ENCODE results near the gene SIMC1. TPM values are rescaled to one million over a fixed set of nuclear protein-coding genes. Genes with fewer than 3 reads are reported as not detected.
A peak's percentile ranks its signal among the peaks of the same experiment; 100 is the strongest.
"Not testable (repeated sequence)": the region's sequence is repeated elsewhere in the genome, so short reads cannot be mapped to it uniquely, and the experiment has no call there.

Gene SIMC1
- total RNA-seq, 1 experiment from 2014 or later = 25.4 TPM

GRCh38 chr5:176260682-176261081 is 22.5 kb downstream of the SIMC1 start:
- BruUV-seq (replicated peaks); intact Hi-C loops (cut with micrococcal nuclease); POLR2A ChIA-PET; H3K27me3 Mint-ChIP-seq (ENCODE audit: insufficient read depth, unreplicated experiment); H3K4me1 Mint-ChIP-seq (ENCODE audit: insufficient read depth, unreplicated experiment); DNase-seq (ENCODE audit: unreplicated experiment); CTCF ChIA-PET; H3K9me3 Mint-ChIP-seq (ENCODE audit: unreplicated experiment); H3K27ac Mint-ChIP-seq (ENCODE audit: low read depth, unreplicated experiment); H3K4me3 Mint-ChIP-seq (ENCODE audit: unreplicated experiment); H3K36me3 Mint-ChIP-seq (ENCODE audit: insufficient read depth, unreplicated experiment): not testable (repeated sequence)

GRCh38 chr5:176266448-176266847 is 28.2 kb downstream of the SIMC1 start:
- intact Hi-C loops (cut with micrococcal nuclease); H3K36me3 Mint-ChIP-seq (ENCODE audit: insufficient read depth, unreplicated experiment); H3K9me3 Mint-ChIP-seq (ENCODE audit: unreplicated experiment); H3K4me1 Mint-ChIP-seq (ENCODE audit: insufficient read depth, unreplicated experiment); H3K27ac Mint-ChIP-seq (ENCODE audit: low read depth, unreplicated experiment); POLR2A ChIA-PET; BruUV-seq (replicated peaks); CTCF ChIA-PET; DNase-seq (ENCODE audit: unreplicated experiment); H3K4me3 Mint-ChIP-seq (ENCODE audit: unreplicated experiment); H3K27me3 Mint-ChIP-seq (ENCODE audit: insufficient read depth, unreplicated experiment): not testable (repeated sequence)

GRCh38 chr5:176289018-176289417 is 50.8 kb downstream of the SIMC1 start:
- DNase-seq (ENCODE audit: unreplicated experiment); H3K36me3 Mint-ChIP-seq (ENCODE audit: insufficient read depth, unreplicated experiment); H3K4me3 Mint-ChIP-seq (ENCODE audit: unreplicated experiment); H3K4me1 Mint-ChIP-seq (ENCODE audit: insufficient read depth, unreplicated experiment); H3K9me3 Mint-ChIP-seq (ENCODE audit: unreplicated experiment); CTCF ChIA-PET; intact Hi-C loops (cut with micrococcal nuclease); H3K27ac Mint-ChIP-seq (ENCODE audit: low read depth, unreplicated experiment); POLR2A ChIA-PET; H3K27me3 Mint-ChIP-seq (ENCODE audit: insufficient read depth, unreplicated experiment); BruUV-seq (replicated peaks): not testable (repeated sequence)

- intact Hi-C loops (cut with micrococcal nuclease); H3K9me3 Mint-ChIP-seq (ENCODE audit: unreplicated experiment); H3K36me3 Mint-ChIP-seq (ENCODE audit: insufficient read depth, unreplicated experiment); H3K4me3 Mint-ChIP-seq (ENCODE audit: unreplicated experiment); CTCF ChIA-PET; H3K4me1 Mint-ChIP-seq (ENCODE audit: insufficient read depth, unreplicated experiment); H3K27ac Mint-ChIP-seq (ENCODE audit: low read depth, unreplicated experiment); H3K27me3 Mint-ChIP-seq (ENCODE audit: insufficient read depth, unreplicated experiment); POLR2A ChIA-PET; DNase-seq (ENCODE audit: unreplicated experiment): not testable (repeated sequence)
- BruUV-seq (replicated peaks) = TSS peak; percentile 52
These were observed 52.0 kb downstream of the SIMC1 start for GRCh38 chr5:176290057-176290840.

GRCh38 chr5:176305356-176305755 is 67.1 kb downstream of the SIMC1 start:
- H3K27me3 Mint-ChIP-seq (ENCODE audit: insufficient read depth, unreplicated experiment); intact Hi-C loops (cut with micrococcal nuclease); CTCF ChIA-PET; H3K4me3 Mint-ChIP-seq (ENCODE audit: unreplicated experiment); POLR2A ChIA-PET; DNase-seq (ENCODE audit: unreplicated experiment); BruUV-seq (replicated peaks); H3K9me3 Mint-ChIP-seq (ENCODE audit: unreplicated experiment); H3K27ac Mint-ChIP-seq (ENCODE audit: low read depth, unreplicated experiment); H3K4me1 Mint-ChIP-seq (ENCODE audit: insufficient read depth, unreplicated experiment): not testable (repeated sequence)
- peaks cover 29% of the 10 kb centered on the region for H3K36me3 Mint-ChIP-seq (ENCODE audit: insufficient read depth, unreplicated experiment)

GRCh38 chr5:176317534-176318374 is 79.5 kb downstream of the SIMC1 start:
- Mint-ChIP-seq H3K27ac (ENCODE audit: low read depth, unreplicated experiment) (peak overlapping the region; percentile 41), H3K4me3 (ENCODE audit: unreplicated experiment) (no peak overlapping the region), H3K36me3 (ENCODE audit: insufficient read depth, unreplicated experiment) (peaks cover 33% of the 10 kb centered on the region), H3K9me3 (ENCODE audit: unreplicated experiment) (no peaks in the 10 kb centered on the region), H3K27me3 (ENCODE audit: insufficient read depth, unreplicated experiment) (no peaks in the 10 kb centered on the region), H3K4me1 (ENCODE audit: insufficient read depth, unreplicated experiment) (no peaks in the 10 kb centered on the region)
- no TSS peak for BruUV-seq (replicated peaks)
- no peak for DNase-seq (ENCODE audit: unreplicated experiment)
- CTCF ChIA-PET = no interaction called here
- intact Hi-C loops (cut with micrococcal nuclease) = no loop called here
- no peak for TF ChIP-seq CTCF (IDR thresholded peaks at IDR 0.05; ENCODE audit: unreplicated experiment)
- POLR2A ChIA-PET = no interaction called here
